GM12878 (cell line): ENCODE measurements around the gene CDH2.

ENCODE experiments used
- CEBPB ChIP-seq, 2 experiments: fragments of 150-350 bp in 1 of 2; IDR thresholded peaks; 2 replicates each; pipeline ENCODE4 v1.6.1; 2012 to 2014; ENCODE audit warnings: low read depth in 2 of 2, low read length in 2 of 2, borderline replicate concordance in 1 of 2, inconsistent platforms in 1 of 2
- EGR1 ChIP-seq, 2 experiments: IDR thresholded peaks; 1 replicate in 1 of 2; 2 replicates in 1 of 2; pipeline ENCODE4 v1.6.1; 2011 to 2012; ENCODE audit warnings: low read depth in 2 of 2, low read length in 2 of 2, borderline replicate concordance in 1 of 2, mild to moderate bottlenecking in 1 of 2, moderate library complexity in 1 of 2
- FOXK2 ChIP-seq: fragments of 450-650 bp; IDR thresholded peaks from 2 replicates; pipeline ENCODE4 v1.6.1; 2017; ENCODE audit warnings: mild to moderate bottlenecking, moderate library complexity
- MAX ChIP-seq: IDR thresholded peaks from 2 replicates; pipeline ENCODE4 v1.6.1; 2012; ENCODE audit warnings: low read depth, low read length, improper control_type of control experiment
- NFIC ChIP-seq: IDR thresholded peaks from 2 replicates; pipeline ENCODE4 v1.6.1; 2012; ENCODE audit warnings: low read depth, mild to moderate bottlenecking, inconsistent platforms, low read length, moderate library complexity
- POLR2AphosphoS2 ChIP-seq: IDR thresholded peaks from 2 replicates; pipeline ENCODE4 v1.6.1; 2011; ENCODE audit warnings: low read depth, mild to moderate bottlenecking, low read length, improper control_type of control experiment, moderate library complexity
- RAD21 ChIP-seq: IDR thresholded peaks from 2 replicates; pipeline ENCODE4 v1.6.1; 2011; ENCODE audit warnings: mild to moderate bottlenecking, low read depth, low read length, moderate library complexity; ENCODE audit not compliant: insufficient read depth
- SP1 ChIP-seq: IDR thresholded peaks from one replicate; pipeline ENCODE4 v1.6.1; 2011; ENCODE audit warnings: low read depth, low read length
- TCF7 ChIP-seq: IDR thresholded peaks from 2 replicates; pipeline ENCODE4 v1.6.1; 2014; ENCODE audit warnings: antibody characterized with exemption, borderline replicate concordance
- YY1 ChIP-seq: IDR thresholded peaks from 2 replicates; pipeline ENCODE4 v1.6.1; 2011; ENCODE audit warnings: low read depth, mild to moderate bottlenecking, low read length
- ZNF274 ChIP-seq: IDR thresholded peaks from one replicate; pipeline ENCODE4 v1.8.0; 2011; ENCODE audit not compliant: insufficient read length, insufficient read depth
- TF ChIP-seq, protein P1 (sequence below): IDR thresholded peaks from 2 replicates; pipeline ENCODE4 v1.6.1; 2011; ENCODE audit warnings: borderline replicate concordance, low read depth, mild to moderate bottlenecking, moderate library complexity, mixed read lengths, low read length; ENCODE audit not compliant: insufficient read depth; ENCODE audit errors: extremely low read length

DNA sequence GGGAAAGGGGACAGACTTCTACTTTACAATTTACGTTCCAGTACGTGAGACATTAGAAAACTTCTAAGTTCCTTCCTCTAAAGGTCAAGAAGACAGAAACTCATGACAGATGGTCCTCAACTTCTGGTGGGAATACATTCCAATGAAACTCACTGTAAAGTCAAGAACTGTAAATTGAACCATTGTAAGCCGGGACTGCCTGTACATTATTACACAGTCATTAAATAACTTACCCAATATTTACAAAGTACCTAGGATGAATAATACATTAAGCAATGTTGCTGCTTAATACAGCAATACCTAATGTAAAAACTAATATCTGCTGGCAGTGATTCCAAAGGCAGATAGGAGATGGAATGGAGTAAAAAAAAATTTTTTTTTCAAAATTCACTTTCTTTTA, 51.9 kb downstream of the CDH2 start:
- TF ChIP-seq EGR1 (IDR thresholded peaks at IDR 0.05; ENCODE audit: borderline replicate concordance in 1 of 2, low read depth in 2 of 2, low read length in 2 of 2) (no peak), CEBPB (IDR thresholded peaks at IDR 0.05; ENCODE audit: borderline replicate concordance in 1 of 2, low read depth in 2 of 2, low read length in 2 of 2) (no peak), NFIC (no peak), MAX (no peak), SP1 (no peak), YY1 (no peak), POLR2AphosphoS2 (no peak), RAD21 (no peak), ZNF274 (no peak), TCF7 (no peak), FOXK2 (no peak)
- TF ChIP-seq, protein P1, sequence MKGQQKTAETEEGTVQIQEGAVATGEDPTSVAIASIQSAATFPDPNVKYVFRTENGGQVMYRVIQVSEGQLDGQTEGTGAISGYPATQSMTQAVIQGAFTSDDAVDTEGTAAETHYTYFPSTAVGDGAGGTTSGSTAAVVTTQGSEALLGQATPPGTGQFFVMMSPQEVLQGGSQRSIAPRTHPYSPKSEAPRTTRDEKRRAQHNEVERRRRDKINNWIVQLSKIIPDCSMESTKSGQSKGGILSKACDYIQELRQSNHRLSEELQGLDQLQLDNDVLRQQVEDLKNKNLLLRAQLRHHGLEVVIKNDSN, result no peak
